ENCODE measurements around the gene PTPN21. TPM values are rescaled to one million over a fixed set of nuclear protein-coding genes. Genes with fewer than 3 reads are reported as not detected.

The PTPN21 gene
- total RNA-seq, 1 donor from 2014 or later: 21.9 TPM

GRCh38 chr14:88504602-88505001 lies 50.2 kb downstream of the PTPN21 start:
- no peak overlapping the region for H3K4me3 Mint-ChIP-seq
- H3K27ac Mint-ChIP-seq (ENCODE audit: unreplicated experiment): no peak overlapping the region
- DNase-seq (ENCODE audit: low read depth, low spot score): no peak
- H3K9me3 Mint-ChIP-seq: no peaks in the 10 kb centered on the region
- H3K27me3 Mint-ChIP-seq (ENCODE audit: low read depth): no peaks in the 10 kb centered on the region
- H3K36me3 Mint-ChIP-seq (ENCODE audit: low read depth): peaks cover 7% of the 10 kb centered on the region
- TF ChIP-seq CTCF (conservative IDR thresholded peaks at IDR 0.05): no peak
- H3K4me1 Mint-ChIP-seq: no peaks in the 10 kb centered on the region

GRCh38 chr14:88503754-88504406 lies 50.9 kb downstream of the PTPN21 start:
- DNase-seq (ENCODE audit: low read depth, low spot score): no peak
- H3K4me3 Mint-ChIP-seq: no peak overlapping the region
- H3K36me3 Mint-ChIP-seq (ENCODE audit: low read depth): peaks cover 9% of the 10 kb centered on the region
- no peaks in the 10 kb centered on the region for H3K9me3 Mint-ChIP-seq
- no peak overlapping the region for H3K27ac Mint-ChIP-seq (ENCODE audit: unreplicated experiment)
- H3K4me1 Mint-ChIP-seq: no peaks in the 10 kb centered on the region
- TF ChIP-seq CTCF (conservative IDR thresholded peaks at IDR 0.05): no peak
- no peaks in the 10 kb centered on the region for H3K27me3 Mint-ChIP-seq (ENCODE audit: low read depth)

- Mint-ChIP-seq H3K27ac (ENCODE audit: unreplicated experiment) (no peak overlapping the region), H3K4me1 (no peaks in the 10 kb centered on the region), H3K36me3 (ENCODE audit: low read depth) (peaks cover 12% of the 10 kb centered on the region), H3K9me3 (no peaks in the 10 kb centered on the region), H3K4me3 (no peak overlapping the region), H3K27me3 (ENCODE audit: low read depth) (no peaks in the 10 kb centered on the region)
- no peak for TF ChIP-seq CTCF (conservative IDR thresholded peaks at IDR 0.05)
- DNase-seq (ENCODE audit: low read depth, low spot score): no peak
These were observed 52.1 kb downstream of the PTPN21 start for GRCh38 chr14:88502740-88503139.

GRCh38 chr14:88500611-88501010 lies 54.2 kb downstream of the PTPN21 start:
- H3K4me3 Mint-ChIP-seq: no peak overlapping the region
- no peaks in the 10 kb centered on the region for H3K4me1 Mint-ChIP-seq
- TF ChIP-seq CTCF (conservative IDR thresholded peaks at IDR 0.05): no peak
- DNase-seq (ENCODE audit: low read depth, low spot score): no peak
- no peaks in the 10 kb centered on the region for H3K9me3 Mint-ChIP-seq
- H3K27ac Mint-ChIP-seq (ENCODE audit: unreplicated experiment): no peak overlapping the region
- H3K27me3 Mint-ChIP-seq (ENCODE audit: low read depth): no peaks in the 10 kb centered on the region
- H3K36me3 Mint-ChIP-seq (ENCODE audit: low read depth): peaks cover 15% of the 10 kb centered on the region

- H3K9me3 Mint-ChIP-seq: no peaks in the 10 kb centered on the region
- DNase-seq (ENCODE audit: low read depth, low spot score): no peak
- no peak overlapping the region for H3K4me3 Mint-ChIP-seq
- no peaks in the 10 kb centered on the region for H3K27me3 Mint-ChIP-seq (ENCODE audit: low read depth)
- H3K27ac Mint-ChIP-seq (ENCODE audit: unreplicated experiment): peak overlapping the region; percentile 12
- H3K4me1 Mint-ChIP-seq: no peaks in the 10 kb centered on the region
- peaks cover 16% of the 10 kb centered on the region for H3K36me3 Mint-ChIP-seq (ENCODE audit: low read depth)
- TF ChIP-seq CTCF (conservative IDR thresholded peaks at IDR 0.05): no peak
These were observed 55.6 kb downstream of the PTPN21 start for GRCh38 chr14:88499225-88499624.

All from neural crest cell (in vitro differentiated cells).